Vagina (tissue), 2 donors: Measurements from ENCODE around the gene INA. TPM values are rescaled to one million over a fixed set of nuclear protein-coding genes. Genes with fewer than 3 reads are reported as not detected.

Experiments
- DNase-seq, 2 donors: peaks; one replicate each; pipeline ENCODE4 v3.0.0-alpha.2; 2017; ENCODE audit errors: extremely low spot score in 2 of 2
- H3K27ac ChIP-seq: fragments of 200-600 bp; sonication (generic); one replicate; pipeline ENCODE4 v1.5.1; 2019
- H3K27me3 ChIP-seq: fragments of 200-600 bp; sonication (generic); one replicate; pipeline ENCODE4 v1.5.1; 2019
- H3K36me3 ChIP-seq, 2 donors: fragments of 200-600 bp; sonication (generic); one replicate each; pipeline ENCODE4 v1.5.1; 2017 to 2019
- H3K4me1 ChIP-seq: fragments of 200-600 bp; sonication (generic); one replicate; pipeline ENCODE4 v1.5.1; 2019
- H3K4me3 ChIP-seq, 2 donors: fragments of 200-600 bp; sonication (generic); 1 replicate in 1 of 2; 2 replicates in 1 of 2; pipeline ENCODE4 v1.5.1; 2016 to 2019
- H3K9me3 ChIP-seq: fragments of 200-600 bp; sonication (generic); one replicate; pipeline ENCODE4 v1.5.1; 2019
- CTCF ChIP-seq, 3 experiments: fragments of 450-650 bp in 2 of 3; fragments of 200-600 bp in 1 of 3; sonication (generic) in 1 of 3; IDR thresholded peaks; one replicate each; pipeline ENCODE4 v1.5.1; 2017 to 2019; ENCODE audit warnings: antibody characterized with exemption in 3 of 3, mild to moderate bottlenecking in 2 of 3, moderate library complexity in 2 of 3
- POLR2A ChIP-seq, 2 donors: fragments of 450-650 bp; IDR thresholded peaks; one replicate each; pipeline ENCODE4 v1.6.1; 2017; ENCODE audit warnings: antibody characterized with exemption in 2 of 2, mild to moderate bottlenecking in 2 of 2, moderate library complexity in 2 of 2
- POLR2AphosphoS5 ChIP-seq, 2 donors: sonication (generic); formaldehyde crosslinking; IDR thresholded peaks; one replicate each; pipeline ENCODE4 v1.9.0; 2017; ENCODE audit warnings: antibody characterized with exemption in 2 of 2, mild to moderate bottlenecking in 2 of 2, low read depth in 1 of 2; ENCODE audit not compliant: insufficient read depth in 1 of 2
- intact Hi-C: fragments of 100-400 bp; cut with DNase I; formaldehyde crosslinking; loops from one replicate; pipeline ENCODE4 v1.15.1; 2023
- total RNA-seq: library from RNA; depleted of rRNA; stranded (reverse); fragments of >200 nt; gene quantifications from one replicate; pipeline ENCODE4 v1.2.3, GENCODE V29; 2016

The INA gene
- 3.9 TPM for total RNA-seq

- TF ChIP-seq POLR2A (IDR thresholded peaks at IDR 0.05) (no peak), POLR2AphosphoS5 (IDR thresholded peaks at IDR 0.05; ENCODE audit: insufficient read depth in 1 of 2, low read depth in 1 of 2) (no peak), CTCF (IDR thresholded peaks at IDR 0.05) (no peak)
- intact Hi-C loops = no loop called here
- Histone ChIP-seq H3K36me3 (no peaks in the 10 kb centered on the region), H3K27me3 (peaks cover 20% of the 10 kb centered on the region), H3K27ac (no peak within 1 kb of the TSS), H3K4me1 (peaks cover 16% of the 10 kb centered on the region), H3K4me3 (peak within 1 kb of the TSS; percentile 14 to 22), H3K9me3 (no peaks in the 10 kb centered on the region)
- no peak for DNase-seq
Observed at GRCh38 chr10:103276896-103277712, at the start of gene INA. Gene INA, plus strand, starts transcription at chr10:103277138. Its CDS starts 74 bp downstream, at chr10:103277212.

GRCh38 chr10:103227416-103227815, 49.5 kb upstream of the INA start:
- H3K9me3 ChIP-seq = peaks cover 6% of the 10 kb centered on the region
- H3K4me3 ChIP-seq = no peak overlapping the region
- no peak overlapping the region for H3K27ac ChIP-seq
- H3K27me3 ChIP-seq = no peaks in the 10 kb centered on the region
- TF ChIP-seq CTCF (IDR thresholded peaks at IDR 0.05) = no peak
- no peak for TF ChIP-seq POLR2A (IDR thresholded peaks at IDR 0.05)
- no peak for TF ChIP-seq POLR2AphosphoS5 (IDR thresholded peaks at IDR 0.05; ENCODE audit: insufficient read depth in 1 of 2, low read depth in 1 of 2)
- intact Hi-C loops = no loop called here
- H3K36me3 ChIP-seq = no peaks in the 10 kb centered on the region
- H3K4me1 ChIP-seq = no peaks in the 10 kb centered on the region
- no peak for DNase-seq

GRCh38 chr10:103231047-103231551, 45.8 kb upstream of the INA start:
- H3K9me3 ChIP-seq = no peaks in the 10 kb centered on the region
- no peak for DNase-seq
- no peak for TF ChIP-seq CTCF (IDR thresholded peaks at IDR 0.05)
- no peak for TF ChIP-seq POLR2AphosphoS5 (IDR thresholded peaks at IDR 0.05; ENCODE audit: insufficient read depth in 1 of 2, low read depth in 1 of 2)
- no peak for TF ChIP-seq POLR2A (IDR thresholded peaks at IDR 0.05)
- no peaks in the 10 kb centered on the region for H3K36me3 ChIP-seq
- no peaks in the 10 kb centered on the region for H3K4me1 ChIP-seq
- intact Hi-C loops = no loop called here
- no peaks in the 10 kb centered on the region for H3K27me3 ChIP-seq
- H3K4me3 ChIP-seq = no peak overlapping the region
- no peak overlapping the region for H3K27ac ChIP-seq

- TF ChIP-seq POLR2AphosphoS5 (IDR thresholded peaks at IDR 0.05; ENCODE audit: insufficient read depth in 1 of 2, low read depth in 1 of 2) = no peak
- no peak for TF ChIP-seq CTCF (IDR thresholded peaks at IDR 0.05)
- no peak for TF ChIP-seq POLR2A (IDR thresholded peaks at IDR 0.05)
- Histone ChIP-seq H3K4me1 (no peaks in the 10 kb centered on the region), H3K27ac (no peak overlapping the region), H3K36me3 (no peaks in the 10 kb centered on the region), H3K9me3 (no peaks in the 10 kb centered on the region), H3K27me3 (no peaks in the 10 kb centered on the region), H3K4me3 (no peak overlapping the region)
- no peak for DNase-seq
- intact Hi-C loops = no loop called here
Observed at GRCh38 chr10:103232131-103232673, 44.7 kb upstream of the INA start.
